SH-SY5Y (cell line): Measurements from ENCODE around the gene RPL10A.

Experiments
- GATA2 ChIP-seq: IDR thresholded peaks from 2 replicates; pipeline ENCODE4 v1.6.1; 2011; ENCODE audit warnings: mild to moderate bottlenecking, low read depth, low read length
- GATA3 ChIP-seq: IDR thresholded peaks from 2 replicates; pipeline ENCODE4 v1.6.1; 2011; ENCODE audit warnings: low read depth, mild to moderate bottlenecking, low read length, moderate library complexity

Gene RPL10A

DNA sequence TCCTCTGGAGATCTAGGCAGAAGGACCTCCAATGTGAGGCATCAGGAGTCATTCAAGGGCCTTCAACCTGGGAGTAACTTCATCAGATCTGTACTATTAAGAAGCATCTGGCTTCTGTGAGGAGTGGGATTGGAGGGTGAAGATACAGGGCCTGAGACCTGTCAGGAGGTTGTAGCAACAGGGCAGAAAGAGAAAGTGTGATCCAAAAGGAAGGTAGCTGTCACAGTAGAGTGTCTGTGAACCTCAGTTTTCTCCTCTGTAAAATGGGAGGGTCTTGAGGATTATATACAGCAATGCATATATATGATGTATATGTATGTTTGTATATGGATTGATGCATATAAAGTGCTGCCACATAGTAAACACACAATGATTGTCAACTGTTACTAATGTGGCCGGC lies 2.6 kb upstream of the RPL10A start:
- TF ChIP-seq GATA3 (no peak), GATA2 (no peak)

GRCh38 chr6:35468980-35469750 lies 964 bp downstream of the RPL10A start:
- TF ChIP-seq GATA3: no peak
- no peak for TF ChIP-seq GATA2

DNA sequence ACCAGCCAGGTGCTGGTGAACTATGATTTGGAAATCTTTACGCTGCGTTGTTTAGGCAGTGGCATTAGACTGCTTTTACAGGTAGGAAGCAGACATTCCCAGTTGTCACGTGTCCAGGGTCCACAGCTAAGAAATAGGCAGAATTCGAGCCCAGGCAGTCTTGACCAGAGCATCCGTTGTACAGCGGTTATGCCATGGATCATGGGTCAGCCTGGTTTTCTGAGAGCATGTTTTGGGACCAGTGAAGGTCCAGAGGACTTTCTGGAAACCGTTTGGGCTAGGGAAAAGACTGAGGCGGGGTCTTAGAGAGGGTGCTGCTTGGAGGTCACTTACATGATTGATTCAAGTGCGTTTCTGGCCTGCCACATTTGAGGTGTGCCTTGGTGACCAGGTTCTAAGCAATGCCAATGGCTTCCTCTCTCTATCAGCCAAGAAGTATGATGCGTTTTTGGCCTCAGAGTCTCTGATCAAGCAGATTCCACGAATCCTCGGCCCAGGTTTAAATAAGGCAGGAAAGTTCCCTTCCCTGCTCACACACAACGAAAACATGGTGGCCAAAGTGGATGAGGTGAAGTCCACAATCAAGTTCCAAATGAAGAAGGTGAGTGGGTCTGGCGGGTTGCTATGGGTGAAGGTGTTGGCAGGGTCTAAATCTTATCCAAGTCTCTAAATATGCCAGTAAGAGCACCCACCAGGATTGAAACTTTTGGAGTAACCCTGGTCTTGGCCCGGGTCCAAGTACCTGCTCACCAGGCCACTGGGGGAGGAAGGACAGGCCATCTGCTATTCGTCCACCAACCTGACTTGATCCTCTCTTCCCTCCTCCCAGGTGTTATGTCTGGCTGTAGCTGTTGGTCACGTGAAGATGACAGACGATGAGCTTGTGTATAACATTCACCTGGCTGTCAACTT lies 1.8 kb downstream of the RPL10A start:
- TF ChIP-seq GATA3 (no peak), GATA2 (no peak)

GRCh38 chr6:35470663-35471120 lies 2.5 kb downstream of the RPL10A start:
- no peak for TF ChIP-seq GATA2
- no peak for TF ChIP-seq GATA3

- no peak for TF ChIP-seq GATA2
- no peak for TF ChIP-seq GATA3
Measured at GRCh38 chr6:35471836-35472345, 3.7 kb downstream of the RPL10A start.

GRCh38 chr6:35473075-35473849 lies 5.1 kb downstream of the RPL10A start:
- TF ChIP-seq GATA2: no peak
- TF ChIP-seq GATA3: no peak

DNA sequence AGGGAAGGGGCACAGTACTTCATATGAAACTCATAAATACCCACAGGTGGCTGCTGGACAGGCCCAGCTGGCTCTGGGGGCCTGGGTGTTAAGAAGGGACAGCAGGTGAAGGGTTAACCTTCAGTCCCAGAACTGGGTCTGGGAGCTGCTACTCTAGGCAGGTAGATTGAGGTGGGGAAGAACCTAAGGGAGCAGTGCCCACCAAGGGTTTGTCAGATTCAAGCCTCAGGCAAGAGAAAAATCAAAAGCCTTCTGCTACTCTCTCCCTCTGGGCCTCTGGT lies 5.6 kb downstream of the RPL10A start:
- TF ChIP-seq GATA2 (no peak), GATA3 (no peak)

GRCh38 chr6:35474131-35474941 lies 6.1 kb downstream of the RPL10A start:
- no peak for TF ChIP-seq GATA3
- TF ChIP-seq GATA2: no peak

GRCh38 chr6:35474942-35475570 lies 6.9 kb downstream of the RPL10A start:
- TF ChIP-seq GATA3 (no peak), GATA2 (no peak)

- TF ChIP-seq GATA3 (no peak), GATA2 (no peak)
Measured at GRCh38 chr6:35475573-35475972, 7.4 kb downstream of the RPL10A start.

DNA sequence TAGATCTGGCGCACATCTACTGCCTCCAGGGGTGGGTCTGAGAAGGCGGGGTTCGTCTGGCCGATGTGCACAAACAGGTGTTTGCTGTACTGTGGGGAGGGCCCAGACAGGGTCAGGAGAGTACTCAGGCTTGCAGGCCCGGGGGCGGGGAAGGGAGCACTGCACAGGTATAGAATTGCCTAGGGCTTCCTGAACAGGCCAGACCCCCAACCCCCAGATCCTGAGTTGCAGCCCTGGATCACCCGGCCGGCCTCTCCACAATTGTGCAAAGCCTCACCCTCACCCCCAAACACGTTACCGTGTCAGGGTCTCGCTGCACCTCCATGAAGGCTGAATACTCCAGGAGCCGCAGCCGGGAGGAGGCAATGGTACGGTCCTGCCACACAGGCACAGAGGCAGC lies 7.8 kb downstream of the RPL10A start:
- TF ChIP-seq GATA2 (no peak), GATA3 (no peak)

DNA sequence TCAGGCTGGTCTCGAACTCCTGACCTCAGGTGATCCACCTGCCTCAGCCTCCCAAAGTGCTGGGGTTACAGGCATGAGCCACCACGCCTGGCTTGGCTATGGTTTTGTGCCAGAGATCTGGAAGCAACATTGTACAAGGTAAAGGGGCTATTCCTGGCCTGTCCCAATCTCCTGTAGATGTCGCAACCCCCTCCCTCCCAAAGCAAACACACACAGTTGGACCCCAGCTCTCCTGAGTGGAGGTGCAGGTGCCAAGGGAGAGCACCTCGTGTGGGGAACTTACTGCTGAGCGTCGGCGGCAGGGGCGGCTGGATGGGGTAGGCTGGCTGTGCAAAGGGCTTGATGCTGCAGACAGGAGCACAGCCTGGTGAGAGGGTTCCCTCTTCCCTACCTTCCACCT lies 8.8 kb downstream of the RPL10A start:
- TF ChIP-seq GATA3: no peak
- TF ChIP-seq GATA2: no peak
